ENCODE results near the gene TRIP11.

- TF ChIP-seq, protein P1, sequence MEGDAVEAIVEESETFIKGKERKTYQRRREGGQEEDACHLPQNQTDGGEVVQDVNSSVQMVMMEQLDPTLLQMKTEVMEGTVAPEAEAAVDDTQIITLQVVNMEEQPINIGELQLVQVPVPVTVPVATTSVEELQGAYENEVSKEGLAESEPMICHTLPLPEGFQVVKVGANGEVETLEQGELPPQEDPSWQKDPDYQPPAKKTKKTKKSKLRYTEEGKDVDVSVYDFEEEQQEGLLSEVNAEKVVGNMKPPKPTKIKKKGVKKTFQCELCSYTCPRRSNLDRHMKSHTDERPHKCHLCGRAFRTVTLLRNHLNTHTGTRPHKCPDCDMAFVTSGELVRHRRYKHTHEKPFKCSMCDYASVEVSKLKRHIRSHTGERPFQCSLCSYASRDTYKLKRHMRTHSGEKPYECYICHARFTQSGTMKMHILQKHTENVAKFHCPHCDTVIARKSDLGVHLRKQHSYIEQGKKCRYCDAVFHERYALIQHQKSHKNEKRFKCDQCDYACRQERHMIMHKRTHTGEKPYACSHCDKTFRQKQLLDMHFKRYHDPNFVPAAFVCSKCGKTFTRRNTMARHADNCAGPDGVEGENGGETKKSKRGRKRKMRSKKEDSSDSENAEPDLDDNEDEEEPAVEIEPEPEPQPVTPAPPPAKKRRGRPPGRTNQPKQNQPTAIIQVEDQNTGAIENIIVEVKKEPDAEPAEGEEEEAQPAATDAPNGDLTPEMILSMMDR (IDR thresholded peaks at IDR 0.05), result no peak
- TF ChIP-seq POLR2AphosphoS5 (IDR thresholded peaks at IDR 0.05; ENCODE audit: low read depth, low read length) (no peak), SIN3A (IDR thresholded peaks at IDR 0.05; ENCODE audit: borderline replicate concordance, insufficient read depth, low read depth, low read length) (no peak)
- TF ChIP-seq, protein P2, sequence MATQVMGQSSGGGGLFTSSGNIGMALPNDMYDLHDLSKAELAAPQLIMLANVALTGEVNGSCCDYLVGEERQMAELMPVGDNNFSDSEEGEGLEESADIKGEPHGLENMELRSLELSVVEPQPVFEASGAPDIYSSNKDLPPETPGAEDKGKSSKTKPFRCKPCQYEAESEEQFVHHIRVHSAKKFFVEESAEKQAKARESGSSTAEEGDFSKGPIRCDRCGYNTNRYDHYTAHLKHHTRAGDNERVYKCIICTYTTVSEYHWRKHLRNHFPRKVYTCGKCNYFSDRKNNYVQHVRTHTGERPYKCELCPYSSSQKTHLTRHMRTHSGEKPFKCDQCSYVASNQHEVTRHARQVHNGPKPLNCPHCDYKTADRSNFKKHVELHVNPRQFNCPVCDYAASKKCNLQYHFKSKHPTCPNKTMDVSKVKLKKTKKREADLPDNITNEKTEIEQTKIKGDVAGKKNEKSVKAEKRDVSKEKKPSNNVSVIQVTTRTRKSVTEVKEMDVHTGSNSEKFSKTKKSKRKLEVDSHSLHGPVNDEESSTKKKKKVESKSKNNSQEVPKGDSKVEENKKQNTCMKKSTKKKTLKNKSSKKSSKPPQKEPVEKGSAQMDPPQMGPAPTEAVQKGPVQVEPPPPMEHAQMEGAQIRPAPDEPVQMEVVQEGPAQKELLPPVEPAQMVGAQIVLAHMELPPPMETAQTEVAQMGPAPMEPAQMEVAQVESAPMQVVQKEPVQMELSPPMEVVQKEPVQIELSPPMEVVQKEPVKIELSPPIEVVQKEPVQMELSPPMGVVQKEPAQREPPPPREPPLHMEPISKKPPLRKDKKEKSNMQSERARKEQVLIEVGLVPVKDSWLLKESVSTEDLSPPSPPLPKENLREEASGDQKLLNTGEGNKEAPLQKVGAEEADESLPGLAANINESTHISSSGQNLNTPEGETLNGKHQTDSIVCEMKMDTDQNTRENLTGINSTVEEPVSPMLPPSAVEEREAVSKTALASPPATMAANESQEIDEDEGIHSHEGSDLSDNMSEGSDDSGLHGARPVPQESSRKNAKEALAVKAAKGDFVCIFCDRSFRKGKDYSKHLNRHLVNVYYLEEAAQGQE (IDR thresholded peaks at IDR 0.05; ENCODE audit: insufficient read depth in 1 of 2, low read depth in 2 of 2, low read length in 1 of 2), result no peak
Measured at GRCh38 chr14:91940209-91940608, 99.7 kb downstream of the TRIP11 start.

All from Panc1 (cell line).